ENCODE data around the gene AGRN. TPM values are rescaled to one million over a fixed set of nuclear protein-coding genes. Genes with fewer than 3 reads are reported as not detected.

The AGRN gene
- total RNA-seq, 1 experiment from 2014 or later = 175 TPM

DNA sequence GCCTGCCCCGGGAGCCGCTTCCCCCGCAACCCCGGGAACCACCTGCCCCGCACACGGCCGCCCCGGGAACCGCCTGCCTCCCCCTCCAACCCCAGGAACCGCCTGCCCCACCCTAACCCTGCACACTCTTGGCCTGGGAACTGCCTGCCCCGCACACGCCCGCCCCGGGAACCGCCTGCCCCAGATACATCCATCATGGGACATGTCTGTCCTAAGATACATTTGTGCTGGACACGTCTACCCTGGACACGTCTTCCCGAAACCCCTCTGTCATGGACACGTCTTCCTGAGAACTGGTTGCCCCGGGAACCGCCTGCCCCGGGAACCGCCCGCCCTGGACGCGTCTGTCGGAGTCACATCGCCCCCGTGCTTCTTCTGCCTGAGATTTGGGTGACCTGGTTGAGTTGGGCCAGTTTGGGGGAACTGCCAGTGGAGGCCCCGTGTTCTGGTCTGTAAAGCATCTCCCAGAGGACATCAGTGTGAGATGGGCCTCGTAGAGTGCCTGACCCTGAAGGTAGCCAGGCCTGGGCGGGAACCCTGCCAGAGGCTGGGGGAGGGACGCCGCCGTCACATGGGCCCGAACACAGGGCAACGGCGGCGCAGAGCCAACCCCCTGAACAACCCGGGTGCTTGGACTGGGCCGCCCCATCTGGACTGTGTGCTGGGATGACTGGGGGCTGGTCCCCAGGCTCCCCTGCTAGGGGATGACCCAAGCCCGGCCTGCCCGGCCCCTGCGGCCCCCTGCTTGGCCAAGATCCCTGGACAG, 41.7 kb upstream of the AGRN start:
- H3K9me3 ChIP-seq (ENCODE audit: control insufficient read depth, low read depth, low read length) = no peaks in the 10 kb centered on the region
- H3K4me1 ChIP-seq (ENCODE audit: insufficient read depth, low read length) = no peaks in the 10 kb centered on the region
- H3K79me2 ChIP-seq (ENCODE audit: insufficient read depth, low read length) = no peaks in the 10 kb centered on the region
- no peak for DNase-seq
- no CpG with 5 or more reads among the region's 44 CpGs for WGBS (ENCODE audit: extremely low coverage, insufficient read length, low lambda C conversion rate)
- H4K20me1 ChIP-seq (ENCODE audit: control insufficient read depth, insufficient read depth, insufficient read length) = no peaks in the 10 kb centered on the region
- no peak overlapping the region for H2BK120ac ChIP-seq (ENCODE audit: low read depth, low read length, poor library complexity, severe bottlenecking)
- no peak overlapping the region for H3K4ac ChIP-seq (ENCODE audit: low read depth, low read length)
- H3K79me1 ChIP-seq (ENCODE audit: insufficient read depth, low read depth, low read length, poor library complexity, severe bottlenecking) = no peaks in the 10 kb centered on the region
- no peak overlapping the region for H2AK5ac ChIP-seq (ENCODE audit: insufficient read length, low read length)
- H3K36me3 Mint-ChIP-seq (ENCODE audit: insufficient read depth in 1 of 3, low read depth in 3 of 3) = peaks cover 0 to 6% (median 4%) of the 10 kb centered on the region in 3 experiments; a peak in 4 of 7 replicates
- TF ChIP-seq, protein P1, sequence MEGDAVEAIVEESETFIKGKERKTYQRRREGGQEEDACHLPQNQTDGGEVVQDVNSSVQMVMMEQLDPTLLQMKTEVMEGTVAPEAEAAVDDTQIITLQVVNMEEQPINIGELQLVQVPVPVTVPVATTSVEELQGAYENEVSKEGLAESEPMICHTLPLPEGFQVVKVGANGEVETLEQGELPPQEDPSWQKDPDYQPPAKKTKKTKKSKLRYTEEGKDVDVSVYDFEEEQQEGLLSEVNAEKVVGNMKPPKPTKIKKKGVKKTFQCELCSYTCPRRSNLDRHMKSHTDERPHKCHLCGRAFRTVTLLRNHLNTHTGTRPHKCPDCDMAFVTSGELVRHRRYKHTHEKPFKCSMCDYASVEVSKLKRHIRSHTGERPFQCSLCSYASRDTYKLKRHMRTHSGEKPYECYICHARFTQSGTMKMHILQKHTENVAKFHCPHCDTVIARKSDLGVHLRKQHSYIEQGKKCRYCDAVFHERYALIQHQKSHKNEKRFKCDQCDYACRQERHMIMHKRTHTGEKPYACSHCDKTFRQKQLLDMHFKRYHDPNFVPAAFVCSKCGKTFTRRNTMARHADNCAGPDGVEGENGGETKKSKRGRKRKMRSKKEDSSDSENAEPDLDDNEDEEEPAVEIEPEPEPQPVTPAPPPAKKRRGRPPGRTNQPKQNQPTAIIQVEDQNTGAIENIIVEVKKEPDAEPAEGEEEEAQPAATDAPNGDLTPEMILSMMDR (conservative IDR thresholded peaks at IDR 0.05) = no peak
- H3K56ac ChIP-seq (ENCODE audit: insufficient read length, low read depth, low read length) = no peak overlapping the region
- H3K4me1 Mint-ChIP-seq = peaks cover 5 to 9% of the 10 kb centered on the region in 2 experiments; a peak in 3 of 4 replicates
- H3K4me2 ChIP-seq (ENCODE audit: insufficient read depth, insufficient read length, low read length) = no peak overlapping the region
- no peak overlapping the region for H3K23ac ChIP-seq (ENCODE audit: insufficient read length, low read depth, low read length)
- H3K9me3 Mint-ChIP-seq = peaks cover 4 to 6% of the 10 kb centered on the region in 2 experiments
- H4K91ac ChIP-seq (ENCODE audit: insufficient read length, low read depth, low read length) = no peak overlapping the region
- no peak overlapping the region for H3K9ac ChIP-seq (ENCODE audit: extremely low read depth, insufficient read length, low read length)
- no peak overlapping the region for H3K14ac ChIP-seq (ENCODE audit: insufficient read depth, low read length)
- no peak overlapping the region for H2BK12ac ChIP-seq (ENCODE audit: insufficient read length, low read depth, low read length)
- no peak overlapping the region for H3K18ac ChIP-seq (ENCODE audit: insufficient read length, low read depth, low read length)
- peaks cover 2% of the 10 kb centered on the region; the same call in 1 of the 2 replicates for H3K27me3 ChIP-seq (ENCODE audit: insufficient read depth, low read length)
- no peak overlapping the region for H4K5ac ChIP-seq (ENCODE audit: insufficient read length, low read depth, low read length)
- H3K4me3 Mint-ChIP-seq = peak overlapping the region in 1 of 2 experiments; percentile 54; a peak in 2 of 5 replicates
- no peaks in the 10 kb centered on the region for H3K23me2 ChIP-seq (ENCODE audit: insufficient read length, low read depth, low read length, poor library complexity, severe bottlenecking)
- H2AFZ ChIP-seq (ENCODE audit: low read length) = no peak overlapping the region
- peaks cover 62% of the 10 kb centered on the region for H3K27me3 Mint-ChIP-seq (ENCODE audit: low read depth)
- H3T11ph ChIP-seq (ENCODE audit: low read length) = no peak overlapping the region
- no peak overlapping the region for H2BK20ac ChIP-seq (ENCODE audit: low read depth, low read length, poor library complexity, severe bottlenecking)
- no peak overlapping the region for H4K8ac ChIP-seq (replicated peaks; ENCODE audit: insufficient read length, low read depth, low read length)
- H3K27ac Mint-ChIP-seq = no peak overlapping the region
- no peak overlapping the region for H2BK5ac ChIP-seq (ENCODE audit: insufficient read length, low read length)
- H2BK15ac ChIP-seq (ENCODE audit: low read depth, low read length) = no peak overlapping the region
- no peak overlapping the region for H3K27ac ChIP-seq (ENCODE audit: insufficient read length, low read depth, low read length)

All from H9 (cell line).